Astrocyte (in vitro differentiated cells and primary cell): Measurements from ENCODE around the gene CNTN1.

ENCODE experiments used
- EZH2 ChIP-seq: IDR thresholded peaks from 2 replicates; pipeline ENCODE4 v1.6.1; 2012; ENCODE audit warnings: mild to moderate bottlenecking, low read length, inconsistent platforms; ENCODE audit not compliant: insufficient read depth
- TF ChIP-seq, protein P1 (sequence below): IDR thresholded peaks from 2 replicates; pipeline ENCODE4 v1.5.1; 2011; ENCODE audit warnings: low read depth, mild to moderate bottlenecking, inconsistent platforms, low read length, moderate library complexity; ENCODE audit not compliant: insufficient read depth

GRCh38 chr12:40937891-40938290, 245.7 kb downstream of the CNTN1 start:
- TF ChIP-seq, protein P1, sequence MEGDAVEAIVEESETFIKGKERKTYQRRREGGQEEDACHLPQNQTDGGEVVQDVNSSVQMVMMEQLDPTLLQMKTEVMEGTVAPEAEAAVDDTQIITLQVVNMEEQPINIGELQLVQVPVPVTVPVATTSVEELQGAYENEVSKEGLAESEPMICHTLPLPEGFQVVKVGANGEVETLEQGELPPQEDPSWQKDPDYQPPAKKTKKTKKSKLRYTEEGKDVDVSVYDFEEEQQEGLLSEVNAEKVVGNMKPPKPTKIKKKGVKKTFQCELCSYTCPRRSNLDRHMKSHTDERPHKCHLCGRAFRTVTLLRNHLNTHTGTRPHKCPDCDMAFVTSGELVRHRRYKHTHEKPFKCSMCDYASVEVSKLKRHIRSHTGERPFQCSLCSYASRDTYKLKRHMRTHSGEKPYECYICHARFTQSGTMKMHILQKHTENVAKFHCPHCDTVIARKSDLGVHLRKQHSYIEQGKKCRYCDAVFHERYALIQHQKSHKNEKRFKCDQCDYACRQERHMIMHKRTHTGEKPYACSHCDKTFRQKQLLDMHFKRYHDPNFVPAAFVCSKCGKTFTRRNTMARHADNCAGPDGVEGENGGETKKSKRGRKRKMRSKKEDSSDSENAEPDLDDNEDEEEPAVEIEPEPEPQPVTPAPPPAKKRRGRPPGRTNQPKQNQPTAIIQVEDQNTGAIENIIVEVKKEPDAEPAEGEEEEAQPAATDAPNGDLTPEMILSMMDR: no peak
- no peak for TF ChIP-seq EZH2
